ENCODE measurements around the gene RAB33B. TPM values are rescaled to one million over a fixed set of nuclear protein-coding genes. Genes with fewer than 3 reads are reported as not detected.

RAB33B gene
- total and polyA plus RNA-seq, 2 of the 8 experiments (the other 6 are each of a cell fraction or from before 2014, with no cell fraction given): 4.2 to 8.7 TPM

DNA sequence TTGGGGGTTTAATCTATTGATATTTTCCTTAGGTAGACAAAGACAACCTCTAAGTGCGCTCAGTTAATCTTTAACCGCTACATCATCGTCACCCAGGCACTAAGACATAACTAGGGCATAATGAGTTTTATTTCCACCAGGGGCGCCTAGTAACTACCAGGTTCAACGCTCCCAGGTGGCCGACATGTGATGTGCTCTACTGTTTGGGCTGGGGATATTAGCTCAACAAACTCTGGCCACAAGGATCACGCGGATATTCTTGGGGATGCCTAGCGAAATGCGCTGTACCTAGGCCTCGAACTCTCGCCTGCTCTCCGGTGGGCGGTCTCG, 915 bp upstream of the RAB33B start:
- H2BK120ac ChIP-seq (replicated peaks; ENCODE audit: low read depth, low read length): no peak overlapping the region
- CTCF ChIA-PET (ENCODE audit: partially characterized antibody): interaction anchor here (0.8 to 1.4 kb wide), 9 partner anchors 8 to 77 kb away, joined by 3 to 6 read pairs (median 3); no protein-coding TSS in a partner anchor
- DNase-seq (ENCODE audit: low read depth in 1 of 2, low spot score in 2 of 2): no peak

More for the DNA sequence above, 915 bp upstream of the RAB33B start:
- 3% methylated on average over 15 of the region's 15 CpGs; no CpG with 5 or more reads in 1 of the 2 experiments for WGBS, 2 experiments (ENCODE audit: extremely low coverage in 1 of 2, insufficient coverage in 1 of 2, insufficient read length in 1 of 2, insufficient replicate concordance in 2 of 2, low coverage in 1 of 2, low lambda C conversion rate in 2 of 2, missing lambda C conversion rate in 1 of 2)
- H3K56ac ChIP-seq (replicated peaks; ENCODE audit: insufficient read length, low read depth, low read length): peak overlapping the region; percentile 55
- peak overlapping the region; percentile 32 for H3K4ac ChIP-seq (replicated peaks; ENCODE audit: insufficient read length, low read depth, low read length)
- no peak overlapping the region for H2AK5ac ChIP-seq (ENCODE audit: low read depth, low read length)
- peak overlapping the region; percentile 92 for H4K8ac ChIP-seq (ENCODE audit: extremely low read depth, insufficient read depth, low read length)
- H4K5ac ChIP-seq (ENCODE audit: insufficient read length, low read depth, low read length): peak overlapping the region; percentile 84
- peaks cover 0 to 11% (median 3%) of the 10 kb centered on the region in 4 experiments; a peak in 5 of 7 replicates for H3K4me1 ChIP-seq (replicated peaks in 1 of 4; ENCODE audit: control insufficient read depth in 3 of 4, insufficient read depth in 4 of 4, low read length in 3 of 4)
- H4K91ac ChIP-seq (replicated peaks; ENCODE audit: insufficient read length, low read length): peak overlapping the region; percentile 70
- H3K4me3 ChIP-seq (ENCODE audit: extremely low read depth in 1 of 4, insufficient read depth in 2 of 4, low read depth in 3 of 4, low read length in 4 of 4): peak overlapping the region; percentile 67 to 96 (median 78)
- TF ChIP-seq CHD1 (IDR thresholded peaks at IDR 0.05; ENCODE audit: low read depth, low read length) (no peak), CTCF (IDR thresholded peaks at IDR 0.05; ENCODE audit: control extremely low read depth in 1 of 3, insufficient read depth in 1 of 3, low read depth in 1 of 3, low read length in 3 of 3) (peak in 2 of 3 experiments; percentile 42 to 46; a peak in 3 of 4 replicates), RAD21 (IDR thresholded peaks at IDR 0.05 in 1 of 2, conservative IDR thresholded peaks at IDR 0.05 in 1 of 2; ENCODE audit: low read depth in 2 of 2, low read length in 2 of 2) (peak; percentile 22 to 28), CTBP2 (IDR thresholded peaks at IDR 0.05; ENCODE audit: borderline replicate concordance, insufficient read depth, insufficient read length, low read length) (no peak)
- TF ChIP-seq, protein P1, sequence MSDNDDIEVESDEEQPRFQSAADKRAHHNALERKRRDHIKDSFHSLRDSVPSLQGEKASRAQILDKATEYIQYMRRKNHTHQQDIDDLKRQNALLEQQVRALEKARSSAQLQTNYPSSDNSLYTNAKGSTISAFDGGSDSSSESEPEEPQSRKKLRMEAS (IDR thresholded peaks at IDR 0.05): peak; percentile 7; the same call in 1 of the 2 replicates
- H3K23me2 ChIP-seq (ENCODE audit: low read depth, low read length): peaks cover 8% of the 10 kb centered on the region
- H3K79me1 ChIP-seq (ENCODE audit: low read depth, low read length): no peaks in the 10 kb centered on the region; the same call in 1 of the 2 replicates
- no peaks in the 10 kb centered on the region for H3K36me3 ChIP-seq (ENCODE audit: control insufficient read depth in 2 of 4, insufficient read depth in 4 of 4, low read length in 3 of 4)
- peaks cover 3 to 45% of the 10 kb centered on the region in 2 experiments; a peak in 3 of 4 replicates for H3K79me2 ChIP-seq (ENCODE audit: control insufficient read depth in 1 of 2, insufficient read depth in 2 of 2, low read length in 2 of 2)
- POLR2A ChIA-PET (ENCODE audit: partially characterized antibody): interaction anchor here (0.6 to 2.8 kb wide), 11 partner anchors 9 to 434 kb away, joined by 3 to 21 read pairs (median 4); no protein-coding TSS in a partner anchor
- peak overlapping the region; percentile 83 for H3K27ac ChIP-seq (ENCODE audit: low read depth, low read length)
- H3K9ac ChIP-seq (replicated peaks in 1 of 4; ENCODE audit: extremely low read depth in 1 of 4, low read depth in 3 of 4, low read length in 3 of 4): peak overlapping the region; percentile 46 to 93 (median 83)
- H2BK15ac ChIP-seq (ENCODE audit: low read length): peak overlapping the region; percentile 25; the same call in 1 of the 2 replicates
- no peak overlapping the region for H2BK20ac ChIP-seq (ENCODE audit: low read length)
- peak overlapping the region; percentile 86 to 92 for H3K4me2 ChIP-seq (ENCODE audit: insufficient read depth in 1 of 2, low read depth in 2 of 2, low read length in 2 of 2)
- H3K23ac ChIP-seq (ENCODE audit: insufficient read length): no peak overlapping the region
- peak overlapping the region; percentile 96 for H3K18ac ChIP-seq (ENCODE audit: extremely low read depth, low read length)
- peak overlapping the region; percentile 90 for H2BK5ac ChIP-seq (ENCODE audit: low read depth, low read length)
- H3K27me3 ChIP-seq (replicated peaks in 1 of 4; ENCODE audit: control insufficient read depth in 3 of 4, extremely low read depth in 1 of 4, insufficient read depth in 3 of 4, low read length in 3 of 4): no peaks in the 10 kb centered on the region
- H4K20me1 ChIP-seq (replicated peaks in 1 of 2; ENCODE audit: control insufficient read depth in 1 of 2, insufficient read depth in 2 of 2, low read length in 2 of 2): peaks cover 0 to 1% of the 10 kb centered on the region in 2 experiments
- peak overlapping the region; percentile 43 for H3K14ac ChIP-seq (ENCODE audit: insufficient read length)
- no peaks in the 10 kb centered on the region for H3K9me3 ChIP-seq (ENCODE audit: insufficient read depth in 2 of 2, low read depth in 1 of 2, low read length in 1 of 2)
- FAIRE-seq: peak; percentile 55
- H2AFZ ChIP-seq (ENCODE audit: low read length): peak overlapping the region; percentile 63; the same call in 1 of the 2 replicates
- H2BK12ac ChIP-seq (ENCODE audit: low read depth, low read length): peak overlapping the region; percentile 1; the same call in 1 of the 2 replicates
